Esophagus muscularis mucosa (tissue), 4 donors: ENCODE data around the gene TRAPPC3.

Experiments used
- EP300 ChIP-seq: sonication (generic); formaldehyde crosslinking; IDR thresholded peaks from one replicate; pipeline ENCODE4 v1.6.1; 2017; ENCODE audit warnings: antibody characterized with exemption
- POLR2A ChIP-seq: fragments of 450-650 bp; IDR thresholded peaks from one replicate; pipeline ENCODE4 v1.6.1; 2017; ENCODE audit warnings: antibody characterized with exemption, moderate library complexity, mild to moderate bottlenecking, low read depth
- POLR2AphosphoS5 ChIP-seq, 2 donors: sonication (generic); formaldehyde crosslinking; IDR thresholded peaks; one replicate each; pipeline ENCODE4 v1.6.1; 2017; ENCODE audit warnings: antibody characterized with exemption in 2 of 2
- TF ChIP-seq, protein P1 (sequence below), 3 experiments: fragments of 200-600 bp in 2 of 3; fragments of 450-650 bp in 1 of 3; sonication (generic) in 2 of 3; IDR thresholded peaks; one replicate each; pipeline ENCODE4 v1.5.1; 2017 to 2019; ENCODE audit warnings: antibody characterized with exemption in 3 of 3, mild to moderate bottlenecking in 2 of 3, moderate library complexity in 1 of 3

DNA sequence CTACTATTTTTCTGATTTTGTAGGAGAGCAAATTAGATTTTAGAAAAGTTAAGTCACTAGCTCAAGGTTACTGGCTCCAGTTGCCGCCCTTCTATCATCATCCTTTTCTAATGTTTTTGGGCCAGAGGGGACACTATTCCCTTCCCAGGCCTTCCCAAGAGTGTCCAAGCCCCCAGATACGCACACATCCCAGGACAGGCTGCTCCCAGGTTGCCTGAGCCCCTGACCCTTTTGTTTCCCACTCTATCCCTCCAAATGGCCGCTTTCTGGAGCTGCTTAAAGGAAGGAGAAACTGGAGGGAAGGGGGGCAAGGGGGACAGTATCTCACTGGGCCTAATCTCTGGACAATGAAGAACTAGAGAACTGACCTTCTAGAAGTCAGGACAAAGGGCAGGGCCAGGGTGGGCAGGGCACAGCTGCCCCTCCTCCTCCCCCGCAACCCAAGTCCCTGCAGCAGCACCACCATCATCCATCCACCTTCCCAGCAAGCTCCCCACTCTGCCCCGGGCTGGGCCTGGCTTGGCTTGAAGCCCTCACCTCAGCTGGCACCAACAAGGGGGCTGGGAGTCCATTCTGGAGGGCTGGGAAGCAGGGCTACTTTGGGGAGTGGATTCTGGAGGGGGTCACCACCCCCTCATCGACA is 5.6 kb upstream of the TRAPPC3 start:
- TF ChIP-seq, protein P1, sequence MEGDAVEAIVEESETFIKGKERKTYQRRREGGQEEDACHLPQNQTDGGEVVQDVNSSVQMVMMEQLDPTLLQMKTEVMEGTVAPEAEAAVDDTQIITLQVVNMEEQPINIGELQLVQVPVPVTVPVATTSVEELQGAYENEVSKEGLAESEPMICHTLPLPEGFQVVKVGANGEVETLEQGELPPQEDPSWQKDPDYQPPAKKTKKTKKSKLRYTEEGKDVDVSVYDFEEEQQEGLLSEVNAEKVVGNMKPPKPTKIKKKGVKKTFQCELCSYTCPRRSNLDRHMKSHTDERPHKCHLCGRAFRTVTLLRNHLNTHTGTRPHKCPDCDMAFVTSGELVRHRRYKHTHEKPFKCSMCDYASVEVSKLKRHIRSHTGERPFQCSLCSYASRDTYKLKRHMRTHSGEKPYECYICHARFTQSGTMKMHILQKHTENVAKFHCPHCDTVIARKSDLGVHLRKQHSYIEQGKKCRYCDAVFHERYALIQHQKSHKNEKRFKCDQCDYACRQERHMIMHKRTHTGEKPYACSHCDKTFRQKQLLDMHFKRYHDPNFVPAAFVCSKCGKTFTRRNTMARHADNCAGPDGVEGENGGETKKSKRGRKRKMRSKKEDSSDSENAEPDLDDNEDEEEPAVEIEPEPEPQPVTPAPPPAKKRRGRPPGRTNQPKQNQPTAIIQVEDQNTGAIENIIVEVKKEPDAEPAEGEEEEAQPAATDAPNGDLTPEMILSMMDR (IDR thresholded peaks at IDR 0.05): no peak
- TF ChIP-seq POLR2A (no peak), EP300 (no peak), POLR2AphosphoS5 (IDR thresholded peaks at IDR 0.05) (no peak)
